Endodermal cell (in vitro differentiated cells): ENCODE results near the gene DMBT1. TPM values are rescaled to one million over a fixed set of nuclear protein-coding genes. Genes with fewer than 3 reads are reported as not detected.

Experiments
- DNase-seq: peaks from one replicate; pipeline ENCODE4 v3.0.0-alpha.2; 2017
- H3K27ac ChIP-seq: 2 replicates; pipeline ENCODE4 v1.5.1; 2013; ENCODE audit warnings: mild to moderate bottlenecking, low read depth, low read length, moderate library complexity
- H3K27me3 ChIP-seq: 2 replicates; pipeline ENCODE4 v1.6.1; 2013; ENCODE audit warnings: mild to moderate bottlenecking, low read length, moderate library complexity; ENCODE audit not compliant: insufficient read depth, control insufficient read depth, poor library complexity, severe bottlenecking
- H3K36me3 ChIP-seq: 2 replicates; pipeline ENCODE4 v1.7.0; 2013; ENCODE audit warnings: mild to moderate bottlenecking, low read length, moderate library complexity; ENCODE audit not compliant: control insufficient read depth, insufficient read depth
- H3K4me1 ChIP-seq: one replicate; pipeline ENCODE4 v1.7.0; 2013; ENCODE audit warnings: low read length; ENCODE audit not compliant: control insufficient read depth, insufficient read depth
- H3K4me3 ChIP-seq: 2 replicates; pipeline ENCODE4 v1.5.1; 2013; ENCODE audit warnings: mild to moderate bottlenecking, low read length, moderate library complexity
- H3K9ac ChIP-seq: 2 replicates; pipeline ENCODE4 v1.6.1; 2013; ENCODE audit warnings: mild to moderate bottlenecking, low read length, moderate library complexity; ENCODE audit not compliant: poor library complexity, severe bottlenecking; ENCODE audit errors: extremely low read depth
- H3K9me3 ChIP-seq: 2 replicates; pipeline ENCODE4 v1.6.1; 2013; ENCODE audit warnings: mild to moderate bottlenecking, low read length, moderate library complexity; ENCODE audit not compliant: control insufficient read depth
- H3K27ac Mint-ChIP-seq: 2 replicates; pipeline ENCODE4 v1.8.0; 2020; ENCODE audit warnings: mixed read lengths
- H3K27me3 Mint-ChIP-seq: 2 replicates; pipeline ENCODE4 v1.8.0; 2021; ENCODE audit warnings: mild to moderate bottlenecking, mixed read lengths; ENCODE audit not compliant: insufficient read depth
- H3K36me3 Mint-ChIP-seq: 2 replicates; pipeline ENCODE4 v1.8.0; 2020; ENCODE audit warnings: low read depth, mixed read lengths
- H3K4me1 Mint-ChIP-seq: 2 replicates; pipeline ENCODE4 v1.8.0; 2020; ENCODE audit warnings: mixed read lengths
- H3K4me3 Mint-ChIP-seq: 2 replicates; pipeline ENCODE4 v1.8.0; 2020; ENCODE audit warnings: mild to moderate bottlenecking, moderate library complexity, mixed read lengths
- H3K9me3 Mint-ChIP-seq: 2 replicates; pipeline ENCODE4 v1.8.0; 2020; ENCODE audit warnings: mild to moderate bottlenecking, mixed read lengths
- WGBS, 2 experiments: methylation state at CpG; one replicate each; pipeline versions ENCODE4 v1.1.5 to v1.1.7; 2013; ENCODE audit warnings: missing lambda C conversion rate in 2 of 2, mixed read lengths in 1 of 2; ENCODE audit not compliant: insufficient coverage in 1 of 2, insufficient read length in 1 of 2; 5-methylcytosine and 5-hydroxymethylcytosine counted together
- total RNA-seq, 2 donors: library from RNA; stranded (reverse); fragmentation: NEBNext Ultra II Directional in 1 of 2; extraction: Animal tissue kit (Norgen Biotek cat#: 25700) in 1 of 2; gene quantifications; 2 replicates in 1 of 2; 3 replicates in 1 of 2; pipeline ENCODE4 v1.2.1, GENCODE V29; 2021
- TF ChIP-seq, protein P1 (sequence below): fragments of 200-600 bp; sonication (generic); conservative IDR thresholded peaks from 2 replicates; pipeline ENCODE4 v1.5.0; 2021; ENCODE audit warnings: antibody characterized with exemption, mild to moderate bottlenecking

DMBT1 gene
- total RNA-seq, 2 donors from 2014 or later: not detected

DNA sequence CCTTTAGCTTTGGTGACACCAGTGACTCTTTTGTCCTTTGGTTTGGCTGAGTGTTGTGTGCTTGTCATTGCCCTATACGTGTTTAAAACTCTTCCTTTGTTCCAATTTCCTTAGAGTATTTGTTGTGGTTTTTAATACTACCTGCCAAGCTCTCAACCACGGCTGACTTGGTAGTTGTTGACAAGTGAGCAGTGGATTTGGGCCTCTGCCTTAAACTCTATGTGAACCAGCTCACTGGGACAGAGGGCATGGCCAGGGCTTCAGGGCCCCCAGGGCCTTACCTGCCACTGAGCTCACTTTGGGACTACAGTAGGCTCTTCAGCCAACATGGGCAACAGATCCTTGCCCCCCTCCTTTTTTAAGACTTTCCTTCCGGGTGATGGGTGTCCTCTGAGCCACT, 9.6 kb upstream of the DMBT1 start:
- Histone ChIP-seq H3K9ac (no peak overlapping the region), H3K36me3 (no peaks in the 10 kb centered on the region), H3K4me1 (no peaks in the 10 kb centered on the region), H3K4me3 (no peak overlapping the region), H3K27me3 (peaks cover 97% of the 10 kb centered on the region), H3K9me3 (no peaks in the 10 kb centered on the region), H3K27ac (no peak overlapping the region)
- TF ChIP-seq, protein P1, sequence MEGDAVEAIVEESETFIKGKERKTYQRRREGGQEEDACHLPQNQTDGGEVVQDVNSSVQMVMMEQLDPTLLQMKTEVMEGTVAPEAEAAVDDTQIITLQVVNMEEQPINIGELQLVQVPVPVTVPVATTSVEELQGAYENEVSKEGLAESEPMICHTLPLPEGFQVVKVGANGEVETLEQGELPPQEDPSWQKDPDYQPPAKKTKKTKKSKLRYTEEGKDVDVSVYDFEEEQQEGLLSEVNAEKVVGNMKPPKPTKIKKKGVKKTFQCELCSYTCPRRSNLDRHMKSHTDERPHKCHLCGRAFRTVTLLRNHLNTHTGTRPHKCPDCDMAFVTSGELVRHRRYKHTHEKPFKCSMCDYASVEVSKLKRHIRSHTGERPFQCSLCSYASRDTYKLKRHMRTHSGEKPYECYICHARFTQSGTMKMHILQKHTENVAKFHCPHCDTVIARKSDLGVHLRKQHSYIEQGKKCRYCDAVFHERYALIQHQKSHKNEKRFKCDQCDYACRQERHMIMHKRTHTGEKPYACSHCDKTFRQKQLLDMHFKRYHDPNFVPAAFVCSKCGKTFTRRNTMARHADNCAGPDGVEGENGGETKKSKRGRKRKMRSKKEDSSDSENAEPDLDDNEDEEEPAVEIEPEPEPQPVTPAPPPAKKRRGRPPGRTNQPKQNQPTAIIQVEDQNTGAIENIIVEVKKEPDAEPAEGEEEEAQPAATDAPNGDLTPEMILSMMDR: no peak
- no peaks in the 10 kb centered on the region for H3K36me3 Mint-ChIP-seq
- peaks cover 4% of the 10 kb centered on the region for H3K4me1 Mint-ChIP-seq
- peaks cover 89% of the 10 kb centered on the region for H3K27me3 Mint-ChIP-seq
- no peak overlapping the region for H3K27ac Mint-ChIP-seq
- WGBS, 2 experiments: 92 to 100% methylated on average over 1 to 3 of the region's 3 CpGs
- H3K9me3 Mint-ChIP-seq: no peaks in the 10 kb centered on the region
- DNase-seq: no peak
- H3K4me3 Mint-ChIP-seq: no peak overlapping the region

DNA sequence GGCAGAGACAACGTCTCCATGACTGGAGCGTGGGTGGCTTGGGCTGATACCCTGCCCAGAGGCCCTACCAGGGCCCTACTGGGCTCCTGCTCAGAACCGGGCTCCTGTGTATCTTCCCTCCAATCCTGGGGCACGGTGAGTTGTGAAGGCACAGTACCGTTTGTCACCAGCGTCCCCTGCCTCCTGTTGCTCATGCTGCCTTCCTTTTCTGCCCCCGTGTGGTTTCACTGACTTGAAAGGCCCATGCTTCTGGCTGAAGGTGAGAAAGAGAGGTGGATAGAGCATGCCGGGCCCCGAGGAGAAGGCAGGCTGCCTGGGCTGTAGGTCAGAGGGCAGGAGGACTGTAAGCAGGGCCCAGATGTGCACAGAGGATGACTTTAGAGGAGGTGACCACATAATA, 9.1 kb upstream of the DMBT1 start:
- 71 to 80% methylated on average over 6 to 9 of the region's 9 CpGs for WGBS, 2 experiments
- Mint-ChIP-seq H3K27me3 (peaks cover 89% of the 10 kb centered on the region), H3K27ac (no peak overlapping the region), H3K4me1 (peaks cover 4% of the 10 kb centered on the region), H3K4me3 (no peak overlapping the region), H3K9me3 (no peaks in the 10 kb centered on the region), H3K36me3 (no peaks in the 10 kb centered on the region)
- Histone ChIP-seq H3K9ac (no peak overlapping the region), H3K27ac (no peak overlapping the region), H3K4me1 (no peaks in the 10 kb centered on the region), H3K9me3 (no peaks in the 10 kb centered on the region), H3K4me3 (no peak overlapping the region), H3K36me3 (no peaks in the 10 kb centered on the region), H3K27me3 (peaks cover 97% of the 10 kb centered on the region)
- peak; percentile 78 for DNase-seq
- TF ChIP-seq, protein P1: peak; percentile 61

DNA sequence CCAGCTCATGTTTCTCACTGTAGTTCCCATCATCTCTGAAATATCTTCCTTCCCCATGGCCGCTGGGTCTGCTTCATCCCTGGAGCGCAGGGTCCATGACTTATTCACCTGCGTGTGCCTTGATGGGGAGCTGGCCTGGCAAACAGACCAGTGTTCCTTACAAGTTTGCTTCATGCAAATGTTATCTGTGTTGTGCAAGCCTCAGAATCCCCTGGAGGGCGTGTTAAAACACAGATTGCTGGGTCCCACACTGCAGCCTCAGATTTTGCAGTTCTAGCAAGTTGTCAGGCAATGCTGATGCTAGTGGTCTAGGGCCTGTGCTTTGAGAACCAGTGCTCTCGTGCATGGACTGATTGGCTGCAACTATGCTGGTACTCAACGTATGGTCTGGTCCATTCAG, 7.2 kb upstream of the DMBT1 start:
- no peaks in the 10 kb centered on the region for H3K36me3 ChIP-seq
- 91 to 97% methylated on average over 6 of the region's 6 CpGs for WGBS, 2 experiments
- peaks cover 11% of the 10 kb centered on the region for H3K4me1 Mint-ChIP-seq
- H3K27me3 ChIP-seq: peaks cover 90% of the 10 kb centered on the region
- H3K27ac Mint-ChIP-seq: no peak overlapping the region
- H3K9me3 ChIP-seq: no peaks in the 10 kb centered on the region
- no peak overlapping the region for H3K9ac ChIP-seq
- H3K4me3 Mint-ChIP-seq: no peak overlapping the region
- H3K27ac ChIP-seq: no peak overlapping the region
- peaks cover 77% of the 10 kb centered on the region for H3K27me3 Mint-ChIP-seq
- H3K9me3 Mint-ChIP-seq: no peaks in the 10 kb centered on the region
- no peak for DNase-seq
- H3K36me3 Mint-ChIP-seq: no peaks in the 10 kb centered on the region
- TF ChIP-seq, protein P1: no peak
- no peaks in the 10 kb centered on the region for H3K4me1 ChIP-seq
- no peak overlapping the region for H3K4me3 ChIP-seq
